MCF 10A (cell line): ENCODE measurements around the gene ADAMTSL1. TPM values are rescaled to one million over a fixed set of nuclear protein-coding genes. Genes with fewer than 3 reads are reported as not detected.
A peak's percentile ranks its signal among the peaks of the same experiment; 100 is the strongest.

Experiments used
- BruUV-seq: library from RNA; stranded (reverse); fragments of 400-500 nt; replicated peaks from 2 replicates; lab custom pipeline; 2021; lab: Mats Ljungman, UMichigan
- CTCF ChIA-PET: fragments of 300-600 bp; sonication (Branson Sonifier 250); formaldehyde crosslinking; extraction: SDS; loops from one replicate; lab custom pipeline; 2021; ENCODE audit warnings: antibody characterized with exemption, inconsistent platforms; lab: Yijun Ruan, JAX
- POLR2A ChIA-PET: fragments of 300-600, 350-650 bp; sonication (Branson Sonifier 250); formaldehyde crosslinking; extraction: SDS; loops from one replicate; lab custom pipeline; 2020; ENCODE audit warnings: antibody characterized with exemption, inconsistent platforms; lab: Yijun Ruan, JAX
- DNase-seq: peaks from one replicate; pipeline ENCODE4 v3.0.0-alpha.2; 2018; ENCODE audit not compliant: unreplicated experiment
- H3K27ac Mint-ChIP-seq: one replicate; pipeline ENCODE4 v1.8.0; 2022; ENCODE audit warnings: mild to moderate bottlenecking, low read depth, mixed read lengths; ENCODE audit not compliant: unreplicated experiment
- H3K27me3 Mint-ChIP-seq: one replicate; pipeline ENCODE4 v1.8.0; 2022; ENCODE audit warnings: mixed read lengths; ENCODE audit not compliant: insufficient read depth, unreplicated experiment
- H3K36me3 Mint-ChIP-seq: one replicate; pipeline ENCODE4 v1.8.0; 2022; ENCODE audit warnings: mild to moderate bottlenecking, moderate library complexity, mixed read lengths; ENCODE audit not compliant: insufficient read depth, unreplicated experiment
- H3K4me1 Mint-ChIP-seq: one replicate; pipeline ENCODE4 v1.8.0; 2022; ENCODE audit warnings: mixed read lengths; ENCODE audit not compliant: insufficient read depth, unreplicated experiment
- H3K4me3 Mint-ChIP-seq: one replicate; pipeline ENCODE4 v1.8.0; 2022; ENCODE audit warnings: mild to moderate bottlenecking, moderate library complexity, mixed read lengths; ENCODE audit not compliant: unreplicated experiment
- H3K9me3 Mint-ChIP-seq: one replicate; pipeline ENCODE4 v1.8.0; 2022; ENCODE audit warnings: mixed read lengths; ENCODE audit not compliant: unreplicated experiment
- CTCF ChIP-seq: fragments of 200-600 bp; IDR thresholded peaks from one replicate; pipeline ENCODE4 v1.8.0; 2022; ENCODE audit warnings: antibody characterized with exemption, mild to moderate bottlenecking; ENCODE audit not compliant: unreplicated experiment
- intact Hi-C: fragments of 100-400 bp; cut with micrococcal nuclease; formaldehyde crosslinking; loops from 2 replicates; pipeline ENCODE4 v1.14.1; 2022
- total RNA-seq: library from RNA; stranded (reverse); gene quantifications from 2 replicates; pipeline ENCODE4 v1.2.3, GENCODE V29; 2022

Gene ADAMTSL1
- total RNA-seq, 1 experiment from 2014 or later, result not detected

DNA sequence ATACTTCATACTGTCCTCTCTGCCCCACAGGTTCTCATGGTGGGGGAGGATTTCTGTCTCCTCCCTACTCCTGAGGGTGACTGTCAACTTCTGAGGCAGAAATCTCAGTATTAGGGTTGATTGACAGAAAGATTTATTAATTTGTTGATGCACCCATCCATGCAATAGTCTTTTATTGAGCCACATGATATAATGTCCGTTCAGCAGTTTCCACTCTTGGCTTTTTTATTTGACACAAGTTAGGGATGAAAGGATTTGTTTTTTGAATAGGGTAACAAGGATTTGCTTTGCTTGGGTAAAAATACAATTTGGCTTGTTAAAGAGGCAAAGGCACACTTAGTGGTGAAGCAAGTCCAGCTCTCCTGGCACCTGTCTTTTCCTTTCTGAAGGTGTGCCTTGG is 125.0 kb downstream of the ADAMTSL1 start:
- Mint-ChIP-seq H3K9me3 (peaks cover 11% of the 10 kb centered on the region), H3K4me1 (peaks cover 18% of the 10 kb centered on the region), H3K36me3 (no peaks in the 10 kb centered on the region), H3K4me3 (no peak overlapping the region), H3K27ac (no peak overlapping the region), H3K27me3 (no peaks in the 10 kb centered on the region)
- ChIA-PET CTCF (no interaction called here), POLR2A (no interaction called here)
- no peak for DNase-seq
- no TSS peak for BruUV-seq
- intact Hi-C loops, result no loop called here
- no peak for TF ChIP-seq CTCF

GRCh38 chr9:18601026-18601425 is 127.1 kb downstream of the ADAMTSL1 start:
- ChIA-PET CTCF (no interaction called here), POLR2A (interaction anchor here (0.6 kb wide), 1 partner anchor 39 kb away, joined by 3 read pairs; no protein-coding TSS in a partner anchor)
- no peaks in the 10 kb centered on the region for H3K36me3 Mint-ChIP-seq
- H3K9me3 Mint-ChIP-seq, result no peaks in the 10 kb centered on the region
- no TSS peak for BruUV-seq
- DNase-seq, result peak; percentile 4
- TF ChIP-seq CTCF, result no peak
- intact Hi-C loops, result no loop called here
- no peak overlapping the region for H3K4me3 Mint-ChIP-seq
- H3K4me1 Mint-ChIP-seq, result peaks cover 18% of the 10 kb centered on the region
- H3K27me3 Mint-ChIP-seq, result no peaks in the 10 kb centered on the region
- H3K27ac Mint-ChIP-seq, result peak overlapping the region; percentile 81

- H3K4me3 Mint-ChIP-seq, result no peak overlapping the region
- H3K36me3 Mint-ChIP-seq, result no peaks in the 10 kb centered on the region
- BruUV-seq, result no TSS peak
- TF ChIP-seq CTCF, result no peak
- no peaks in the 10 kb centered on the region for H3K9me3 Mint-ChIP-seq
- intact Hi-C loops, result no loop called here
- POLR2A ChIA-PET, result interaction anchor here (0.6 kb wide), 1 partner anchor 38 kb away, joined by 3 read pairs; no protein-coding TSS in a partner anchor
- no peak overlapping the region for H3K27ac Mint-ChIP-seq
- no peak for DNase-seq
- no peaks in the 10 kb centered on the region for H3K27me3 Mint-ChIP-seq
- CTCF ChIA-PET, result no interaction called here
- peaks cover 10% of the 10 kb centered on the region for H3K4me1 Mint-ChIP-seq
These were observed 128.0 kb downstream of the ADAMTSL1 start for GRCh38 chr9:18601956-18602355.

GRCh38 chr9:18604767-18605730 is 131.1 kb downstream of the ADAMTSL1 start:
- Mint-ChIP-seq H3K4me1 (peaks cover 7% of the 10 kb centered on the region), H3K27ac (no peak overlapping the region), H3K9me3 (no peaks in the 10 kb centered on the region), H3K36me3 (no peaks in the 10 kb centered on the region), H3K27me3 (no peaks in the 10 kb centered on the region), H3K4me3 (no peak overlapping the region)
- BruUV-seq, result no TSS peak
- ChIA-PET POLR2A (interaction anchor here (0.6 kb wide), 1 partner anchor 81 kb away, joined by 3 read pairs; no protein-coding TSS in a partner anchor), CTCF (interaction anchor here (0.6 kb wide), 1 partner anchor 635 kb away, joined by 3 read pairs; no protein-coding TSS in a partner anchor)
- no peak for DNase-seq
- intact Hi-C loops, result no loop called here
- no peak for TF ChIP-seq CTCF
